ENCODE results near the gene GABBR2.
"Not testable (repeated sequence)": the region's sequence is repeated elsewhere in the genome, so short reads cannot be mapped to it uniquely, and the experiment has no call there.

Gene GABBR2

GRCh38 chr9:98530275-98530674, 178.5 kb downstream of the GABBR2 start:
- no peak for DNase-seq (ENCODE audit: low read depth, low spot score)
- H3K27ac ChIP-seq: no peak overlapping the region

DNA sequence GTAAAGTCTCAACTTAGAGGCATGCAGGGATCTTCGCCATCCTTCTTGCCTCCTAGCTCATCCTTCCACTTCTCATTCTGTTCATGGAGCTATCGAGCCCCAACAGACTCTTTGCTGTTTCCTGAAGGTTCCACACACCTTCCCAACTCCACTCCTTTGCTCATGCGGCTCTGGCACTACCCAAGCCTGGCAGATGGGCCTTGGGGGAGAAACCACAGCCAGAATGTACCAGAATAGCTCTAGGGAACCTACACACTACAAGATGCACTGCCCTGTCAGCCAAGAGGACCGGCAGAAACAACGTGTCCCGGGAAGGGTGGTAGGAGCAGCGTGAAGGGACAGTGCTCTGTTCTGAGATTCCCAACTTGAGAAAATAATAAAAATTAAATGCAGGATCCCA, 178.9 kb downstream of the GABBR2 start:
- H3K27ac ChIP-seq: no peak overlapping the region
- DNase-seq (ENCODE audit: low read depth, low spot score): no peak

GRCh38 chr9:98523231-98523901, 185.4 kb downstream of the GABBR2 start:
- no peak for DNase-seq (ENCODE audit: low read depth, low spot score)
- no peak overlapping the region for H3K27ac ChIP-seq

DNA sequence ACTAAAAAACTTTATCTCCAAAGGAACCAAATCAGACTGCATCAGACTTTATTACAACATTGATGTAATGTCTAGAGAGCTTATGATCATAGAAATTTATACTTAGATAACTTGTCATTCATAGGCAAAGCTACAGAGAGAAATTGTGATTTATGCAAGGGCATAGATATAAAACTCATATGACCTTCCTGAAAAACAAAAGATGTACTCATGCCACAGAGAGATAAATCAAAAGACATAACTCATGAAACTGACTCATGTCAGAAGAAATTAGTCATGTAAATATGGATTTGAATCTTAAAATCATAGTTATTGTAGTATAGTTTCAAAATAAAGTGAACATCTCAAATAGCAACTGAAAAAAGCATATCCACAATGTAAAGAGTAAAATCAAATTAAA, 186.2 kb downstream of the GABBR2 start:
- H3K27ac ChIP-seq: no peak overlapping the region
- no peak for DNase-seq (ENCODE audit: low read depth, low spot score)

- peak; percentile 33 for DNase-seq (ENCODE audit: low read depth, low spot score)
- no peak overlapping the region for H3K27ac ChIP-seq
Measured at GRCh38 chr9:98521141-98521540, 187.6 kb downstream of the GABBR2 start.

- no peak overlapping the region for H3K27ac ChIP-seq
- DNase-seq (ENCODE audit: low read depth, low spot score): no peak
Measured at GRCh38 chr9:98520221-98520960, 188.3 kb downstream of the GABBR2 start.

DNA sequence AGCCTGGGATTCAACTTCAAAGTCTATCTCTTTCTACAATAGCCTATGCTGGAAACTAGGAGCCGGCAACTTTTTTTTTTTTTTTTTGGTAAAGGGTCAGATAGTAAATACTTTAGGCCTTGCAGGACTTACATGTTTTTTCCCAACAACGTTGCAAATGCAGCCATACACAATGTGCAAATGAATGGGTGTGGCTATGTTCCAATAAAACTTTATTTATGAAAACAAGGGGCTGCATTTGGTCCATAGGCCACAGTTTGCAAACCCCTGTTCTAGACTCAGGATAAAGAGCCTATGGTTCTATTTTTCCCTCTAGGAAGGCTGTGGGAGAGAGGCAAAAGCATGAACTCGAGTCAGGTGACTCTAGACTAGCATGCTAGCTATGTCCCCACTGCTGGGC, 189.1 kb downstream of the GABBR2 start:
- H3K27ac ChIP-seq: no peak overlapping the region
- DNase-seq (ENCODE audit: low read depth, low spot score): no peak

- H3K27ac ChIP-seq: no peak overlapping the region
- DNase-seq (ENCODE audit: low read depth, low spot score): no peak
Measured at GRCh38 chr9:98518556-98518955, 190.2 kb downstream of the GABBR2 start.

- H3K27ac ChIP-seq: no peak overlapping the region
Measured at GRCh38 chr9:98517761-98518160, 191.0 kb downstream of the GABBR2 start.

GRCh38 chr9:98516897-98517503, 191.7 kb downstream of the GABBR2 start:
- no peak overlapping the region for H3K27ac ChIP-seq
- DNase-seq (ENCODE audit: low read depth, low spot score): no peak

More at GRCh38 chr9:98517761-98518160, 191.0 kb downstream of the GABBR2 start:
- DNase-seq (ENCODE audit: low read depth, low spot score): no peak

DNA sequence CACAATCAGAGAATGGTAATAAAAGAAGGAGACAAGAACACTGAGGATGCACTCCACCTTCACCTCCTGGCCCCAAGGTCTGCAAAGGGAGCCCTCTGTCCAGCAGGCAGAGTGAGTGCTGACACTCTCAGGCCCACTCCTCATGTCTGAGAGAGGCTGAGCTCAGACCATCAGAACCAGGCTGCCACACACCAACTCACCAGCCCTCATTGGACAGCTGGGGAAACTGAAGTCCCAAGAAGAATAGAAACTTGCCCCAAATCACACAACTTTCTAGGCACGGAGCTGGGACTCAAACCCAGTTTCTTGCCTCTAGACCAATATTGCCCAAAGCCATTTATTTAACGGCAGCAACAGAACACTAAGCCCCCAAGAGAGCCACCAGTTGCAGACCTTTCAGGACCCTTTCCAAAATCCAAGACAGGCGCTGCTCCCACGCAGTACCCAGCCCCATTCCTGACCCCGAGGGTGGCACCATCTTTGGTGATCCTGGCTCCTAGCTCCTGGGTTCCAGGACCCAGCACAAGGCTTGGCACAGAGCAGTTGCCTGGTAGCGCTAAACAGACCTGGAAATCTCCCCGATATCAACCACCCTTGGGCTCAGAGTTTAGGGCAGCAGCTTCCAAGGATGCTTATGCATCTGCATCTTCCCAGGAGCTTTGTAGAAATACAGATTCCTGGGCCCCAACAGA, 192.4 kb downstream of the GABBR2 start:
- DNase-seq (ENCODE audit: low read depth, low spot score): no peak
- no peak overlapping the region for H3K27ac ChIP-seq

GRCh38 chr9:98515506-98516204, 193.1 kb downstream of the GABBR2 start:
- no peak overlapping the region for H3K27ac ChIP-seq
- no peak for DNase-seq (ENCODE audit: low read depth, low spot score)

DNA sequence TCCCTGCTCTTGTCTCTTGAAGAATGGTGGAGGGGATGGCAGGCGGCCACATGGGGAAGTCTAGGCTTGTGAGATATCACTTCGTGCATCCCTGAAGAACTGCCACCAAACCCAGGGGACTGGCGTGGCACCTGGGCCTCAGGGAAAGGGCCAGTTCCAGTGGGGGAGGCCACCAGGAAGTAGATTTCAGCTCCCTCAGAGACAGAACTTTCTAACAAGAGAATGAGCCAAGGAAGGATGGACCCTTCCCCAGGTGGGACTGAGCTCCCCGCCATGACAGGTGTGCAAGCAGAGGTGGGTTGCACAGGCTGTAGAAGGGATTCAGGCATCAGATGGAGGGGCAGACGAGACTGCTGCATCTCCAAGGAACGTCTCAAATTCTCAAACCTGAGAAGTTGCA, 193.9 kb downstream of the GABBR2 start:
- H3K27ac ChIP-seq: no peak overlapping the region
- no peak for DNase-seq (ENCODE audit: low read depth, low spot score)

GRCh38 chr9:98508217-98508919, 200.4 kb downstream of the GABBR2 start:
- not testable (repeated sequence) for DNase-seq (ENCODE audit: low read depth, low spot score)

GRCh38 chr9:98506422-98507054, 202.2 kb downstream of the GABBR2 start:
- DNase-seq (ENCODE audit: low read depth, low spot score): no peak

More at GRCh38 chr9:98508217-98508919, 200.4 kb downstream of the GABBR2 start:
- H3K27ac ChIP-seq: not testable (repeated sequence)

DNA sequence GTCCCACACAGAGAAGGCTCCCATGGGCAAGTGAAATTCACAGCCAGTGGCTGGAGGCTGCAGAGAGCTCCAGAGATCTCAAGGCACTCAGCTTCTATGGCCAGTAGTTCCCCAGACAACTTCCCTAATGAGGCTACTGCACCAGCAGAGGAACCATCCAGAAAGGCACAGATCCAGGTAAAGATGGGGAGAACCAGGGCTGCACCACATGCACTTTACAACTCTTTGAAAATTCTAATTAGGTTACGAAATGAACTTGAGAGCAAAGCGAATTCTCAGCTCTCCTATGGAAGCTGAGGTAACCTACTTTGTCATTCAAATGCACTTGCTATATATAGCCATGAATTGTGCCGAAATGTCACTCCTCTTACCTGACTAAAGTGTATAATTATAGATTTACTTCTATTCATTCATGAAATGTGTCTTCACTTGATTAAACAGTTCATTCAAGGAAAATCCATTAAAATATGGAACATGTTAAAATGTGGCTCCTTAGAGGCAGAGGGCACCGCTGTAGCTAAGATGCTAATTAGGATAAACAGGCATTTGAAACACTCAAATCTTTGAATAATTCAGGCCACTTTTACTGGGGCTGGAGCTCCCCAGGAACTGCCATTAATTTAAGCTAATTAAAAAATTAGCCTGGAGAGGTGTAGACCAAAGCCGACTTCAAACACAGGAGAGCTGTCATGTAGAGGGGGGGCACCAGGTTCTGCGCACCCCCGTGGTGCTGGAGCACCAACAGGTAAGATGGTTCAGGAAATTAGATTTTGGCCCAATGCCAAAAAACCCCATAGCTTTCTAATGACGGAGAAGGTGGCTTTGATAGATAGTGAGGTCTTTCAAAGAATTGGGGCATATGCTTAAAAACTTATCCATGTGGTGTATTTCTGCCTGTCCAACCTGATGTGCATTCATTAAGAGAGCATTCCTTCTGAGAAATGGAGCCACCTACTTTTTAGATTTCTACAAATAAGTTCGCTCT, 204.1 kb downstream of the GABBR2 start:
- DNase-seq (ENCODE audit: low read depth, low spot score): no peak
- H3K27ac ChIP-seq: no peak overlapping the region

More at GRCh38 chr9:98506422-98507054, 202.2 kb downstream of the GABBR2 start:
- no peak overlapping the region for H3K27ac ChIP-seq

DNA sequence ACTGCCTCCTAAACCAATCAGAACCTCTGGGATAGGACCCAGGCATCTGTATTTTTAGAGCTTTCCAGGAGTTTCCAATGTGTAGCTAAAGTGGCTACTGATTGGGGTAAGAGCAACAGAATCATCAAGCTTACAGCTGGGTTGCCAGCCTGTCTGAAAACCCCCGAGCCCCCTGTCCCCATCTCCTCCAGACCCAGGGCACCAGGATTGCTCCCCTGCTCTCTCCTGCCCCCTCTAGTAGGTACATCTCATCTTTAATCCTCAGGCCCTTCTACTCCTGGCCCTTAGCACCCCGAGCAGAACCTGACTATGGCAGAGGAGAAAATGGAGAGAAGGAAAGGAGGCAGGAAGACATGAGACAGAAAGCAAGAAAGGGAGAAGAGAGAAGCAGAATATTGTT, 204.9 kb downstream of the GABBR2 start:
- no peak for DNase-seq (ENCODE audit: low read depth, low spot score)
- no peak overlapping the region for H3K27ac ChIP-seq

DNA sequence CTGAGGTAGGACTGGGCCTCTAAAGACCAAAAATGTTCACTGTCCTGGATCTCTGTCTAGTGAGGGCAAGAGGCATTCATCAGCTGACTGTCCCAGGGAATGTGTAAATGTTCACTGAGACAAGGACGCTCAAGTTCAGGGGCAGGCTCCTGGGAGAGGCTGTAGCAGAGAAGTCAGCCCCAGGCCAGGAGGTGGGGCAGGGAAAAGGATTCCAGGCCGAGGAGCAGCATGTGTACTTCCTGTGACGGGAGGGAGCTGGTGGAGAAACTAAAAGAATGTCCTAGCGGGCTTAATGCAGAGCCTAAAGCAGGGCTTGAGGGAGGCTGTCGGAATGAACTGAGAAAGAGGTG, 205.8 kb downstream of the GABBR2 start:
- H3K27ac ChIP-seq: peak overlapping the region; percentile 37
- DNase-seq (ENCODE audit: low read depth, low spot score): no peak
